Epithelial cell of proximal tubule (primary cell): ENCODE measurements around the gene FHIT. TPM values are rescaled to one million over a fixed set of nuclear protein-coding genes. Genes with fewer than 3 reads are reported as not detected.

Experiments used
- DNase-seq: peaks from one replicate; pipeline ENCODE4 v3.0.0-alpha.2; 2011; ENCODE audit warnings: low read depth
- H3K4me3 ChIP-seq: 2 replicates; pipeline ENCODE4 v1.5.1; 2011; ENCODE audit warnings: low read depth, mild to moderate bottlenecking, low read length
- CTCF ChIP-seq: conservative IDR thresholded peaks from 2 replicates; pipeline ENCODE4 v1.5.1; 2012; ENCODE audit warnings: low read depth, mild to moderate bottlenecking, low read length
- total RNA-seq: library from RNA; depleted of rRNA; stranded (reverse); fragments of >200 nt; gene quantifications from 2 replicates; pipeline ENCODE4 v1.2.3, GENCODE V29; 2015

The FHIT gene
- total RNA-seq, 1 donor from 2014 or later, result 3.7 TPM

- no peak for DNase-seq
- H3K4me3 ChIP-seq, result no peak overlapping the region
- no peak for TF ChIP-seq CTCF
Measured at GRCh38 chr3:59867185-59868002, 1383.9 kb downstream of the FHIT start.

GRCh38 chr3:59866076-59866475 is 1385.2 kb downstream of the FHIT start:
- H3K4me3 ChIP-seq, result no peak overlapping the region
- no peak for DNase-seq
- TF ChIP-seq CTCF, result no peak

GRCh38 chr3:59865351-59865750 is 1385.9 kb downstream of the FHIT start:
- TF ChIP-seq CTCF, result no peak
- DNase-seq, result no peak
- no peak overlapping the region for H3K4me3 ChIP-seq

DNA sequence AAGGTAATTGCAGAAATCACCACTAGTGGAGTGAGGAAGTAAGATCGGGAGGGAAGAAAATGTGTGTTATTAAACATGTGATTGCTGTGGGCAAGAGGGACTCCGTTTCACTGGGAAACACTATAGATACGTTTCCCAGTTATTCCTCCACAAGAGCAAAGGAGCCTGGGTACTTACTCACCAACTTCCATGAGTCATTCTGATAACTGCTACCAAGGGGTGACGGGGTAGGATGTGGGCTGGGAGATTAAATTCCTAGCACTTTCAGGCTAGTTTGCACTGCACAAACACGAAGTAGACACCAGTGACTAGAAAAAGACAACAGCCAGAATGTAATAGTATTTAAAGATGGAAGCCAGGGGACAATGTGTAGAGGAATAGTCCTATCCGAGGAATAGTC is 1388.6 kb downstream of the FHIT start:
- TF ChIP-seq CTCF, result no peak
- DNase-seq, result no peak
- no peak overlapping the region for H3K4me3 ChIP-seq

DNA sequence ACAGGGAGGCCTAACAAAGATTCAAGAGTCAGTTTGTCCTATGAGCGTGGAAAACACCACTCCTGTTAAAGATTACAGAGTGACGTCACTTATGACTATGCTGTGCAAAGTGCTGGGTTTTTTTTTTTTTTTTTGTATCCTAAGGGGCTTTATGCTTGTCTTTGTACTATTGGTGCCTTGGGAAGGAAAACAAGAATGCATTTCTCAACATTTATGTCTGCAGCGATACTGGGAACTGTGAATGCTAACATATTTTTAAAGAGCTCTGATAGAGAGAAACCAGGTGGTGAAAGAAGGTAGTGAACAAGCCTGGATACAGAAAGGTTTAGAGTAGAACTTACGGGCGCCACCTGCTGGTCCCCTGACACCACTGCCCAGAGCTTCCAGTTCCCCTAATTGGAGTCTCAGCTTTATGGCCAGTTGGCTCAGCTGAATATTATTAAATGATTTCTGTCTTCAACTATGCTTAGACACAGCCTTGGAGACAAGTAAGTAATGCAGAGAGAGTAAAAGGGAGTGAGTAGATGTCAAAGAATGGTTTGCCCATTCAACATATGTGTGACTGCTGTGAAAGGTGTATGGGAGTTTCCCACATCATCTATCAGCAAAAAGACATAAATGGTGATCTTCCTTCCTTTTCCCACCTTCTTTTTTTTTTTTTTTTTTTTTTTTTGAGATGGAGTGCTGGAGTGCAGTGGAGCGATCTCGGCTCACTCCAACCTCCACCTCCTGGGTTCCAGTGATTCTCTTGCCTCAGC is 1393.5 kb downstream of the FHIT start:
- H3K4me3 ChIP-seq, result no peak overlapping the region
- TF ChIP-seq CTCF, result peak; percentile 78
- peak; percentile 75 for DNase-seq

GRCh38 chr3:59856934-59857460 is 1394.3 kb downstream of the FHIT start:
- no peak for DNase-seq
- TF ChIP-seq CTCF, result no peak
- no peak overlapping the region for H3K4me3 ChIP-seq
